A549 treated with CpdA at 1 μM for 4 hours (cell line): ENCODE results near the gene FAM83G. TPM values are rescaled to one million over a fixed set of nuclear protein-coding genes. Genes with fewer than 3 reads are reported as not detected.

Source experiments
- total RNA-seq: library from RNA; stranded (reverse); fragments of 200-300 nt; extraction: Qiagen RNA extraction; gene quantifications from 5 replicates; pipeline ENCODE4 v1.2.3, GENCODE V29; 2022; ENCODE audit warnings: low read depth

Gene FAM83G
- total RNA-seq, result 34.2 to 41.3 TPM (median 35.8 TPM) in 5 replicates

GRCh38 chr17:19004421-19005136, at the start of gene FAM83G:
FAM83G (minus strand) TSS chr17:19004764; CDS start chr17:19004041, 723 bp downstream.

GRCh38 chr17:19046782-19047375, 42.3 kb upstream of the FAM83G start, which contains the start of gene GRAP:
GRAP (minus strand) TSS chr17:19046957; CDS start chr17:19046926, 31 bp downstream.

DNA sequence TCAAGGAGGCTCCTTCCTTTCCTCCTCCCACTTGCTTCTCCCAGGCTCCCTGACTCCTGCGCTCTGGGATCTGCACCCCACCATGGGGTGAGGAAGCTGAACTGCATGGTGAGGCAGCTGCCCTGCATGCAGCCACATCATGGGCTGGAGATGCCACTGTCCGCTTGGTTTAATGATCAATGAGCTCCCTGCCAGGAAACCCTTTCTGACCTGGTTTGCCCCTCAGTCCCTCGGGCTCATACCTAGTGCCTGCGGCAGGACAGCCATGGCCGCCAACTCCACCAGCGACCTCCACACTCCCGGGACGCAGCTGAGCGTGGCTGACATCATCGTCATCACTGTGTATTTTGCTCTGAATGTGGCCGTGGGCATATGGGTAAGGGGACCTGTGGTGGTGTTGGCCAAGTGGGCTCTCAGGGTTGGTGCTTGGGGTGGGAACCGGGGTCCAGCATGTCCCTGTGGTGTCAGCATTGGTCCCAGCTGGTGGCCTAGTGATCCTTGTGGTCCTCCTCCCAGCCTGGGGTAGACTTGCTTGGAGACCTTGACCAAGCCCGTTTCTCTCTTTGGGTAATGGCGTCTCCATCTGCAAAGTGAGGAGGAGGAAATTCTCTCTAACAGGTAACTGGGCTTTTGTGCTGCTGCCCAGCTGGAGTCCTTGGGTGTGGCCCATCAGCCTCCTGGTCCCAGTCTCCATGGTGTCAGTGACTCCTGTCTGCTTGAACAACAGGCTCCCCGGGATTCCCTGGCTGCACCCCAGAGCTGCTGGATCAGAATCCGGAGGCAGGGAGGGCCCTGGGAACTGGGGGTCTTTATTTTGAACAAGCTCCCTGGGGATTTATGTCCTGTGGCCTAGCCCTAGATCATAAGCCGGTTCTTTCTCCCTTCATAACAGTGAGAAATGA, 52.4 kb downstream of the FAM83G start, which contains the start of gene SLC5A10:
TSS of gene SLC5A10 (plus strand) at position 225 of the 902 bp plus-strand sequence. CDS start at position 266, 41 bp downstream.

Other genes starting within 250 kb of the FAM83G start
- gene TVP23B, start 223.6 kb downstream of the FAM83G start, total RNA-seq, result 70.8 to 79.6 TPM (median 76.6 TPM) in 5 replicates
- gene PRPSAP2, start 146.6 kb downstream of the FAM83G start, total RNA-seq, result 45.2 to 47.9 TPM (median 46.2 TPM) in 5 replicates
- gene SLC5A10, start 52.6 kb downstream of the FAM83G start, total RNA-seq, result 0.09 to 0.22 TPM (median 0.17 TPM) in 5 replicates
- gene GRAP, start 42.2 kb upstream of the FAM83G start, total RNA-seq, result 0.16 to 0.50 TPM (median 0.21 TPM) in 5 replicates
- gene GRAPL, start 122.8 kb upstream of the FAM83G start, total RNA-seq, result not detected in 5 replicates
- gene EPN2, start 232.6 kb upstream of the FAM83G start, total RNA-seq, result 46.2 to 63.9 TPM (median 54.1 TPM) in 5 replicates